ENCODE results near the gene PRR14. TPM values are rescaled to one million over a fixed set of nuclear protein-coding genes. Genes with fewer than 3 reads are reported as not detected.
A peak's percentile ranks its signal among the peaks of the same experiment; 100 is the strongest.

The PRR14 gene
- total and polyA plus RNA-seq, 2 of the 4 experiments (the other 2 are of a cell fraction) = 1.4 to 11.9 TPM

- ATAC-seq (ENCODE audit: low read depth) = no peak
- no TSS peak for BruUV-seq (replicated peaks)
These were observed 24.4 kb downstream of the PRR14 start for GRCh38 chr16:30675143-30675542.

More at GRCh38 chr16:30675143-30675542, 24.4 kb downstream of the PRR14 start:
- Histone ChIP-seq H2BK15ac (ENCODE audit: low read depth, low read length) (no peak overlapping the region), H4K8ac (ENCODE audit: low read depth in 2 of 2, low read length in 2 of 2) (no peak overlapping the region), H2AFZ (replicated peaks; ENCODE audit: low read length, poor library complexity) (no peak overlapping the region), H2AK9ac (replicated peaks; ENCODE audit: low read depth, low read length, poor library complexity) (no peak overlapping the region), H3K9ac (ENCODE audit: low read depth, low read length) (no peak overlapping the region), H3K9me1 (ENCODE audit: insufficient read depth, low read length) (peaks cover 2% of the 10 kb centered on the region; the same call in 1 of the 2 replicates), H3K4me2 (ENCODE audit: low read depth, low read length) (no peak overlapping the region), H4K20me1 (ENCODE audit: insufficient read depth, low read length) (no peaks in the 10 kb centered on the region), H3K9me3 (ENCODE audit: control insufficient read depth, insufficient read depth, low read length) (no peaks in the 10 kb centered on the region), H2BK5ac (ENCODE audit: low read depth, low read length, poor library complexity, severe bottlenecking) (no peak overlapping the region), H3K18ac (ENCODE audit: low read depth, low read length) (no peak overlapping the region), H3K27me3 (ENCODE audit: control insufficient read depth, insufficient read depth, low read length) (no peaks in the 10 kb centered on the region), H2BK120ac (ENCODE audit: low read depth, low read length) (no peak overlapping the region), H3K4me3 (ENCODE audit: insufficient read depth, low read depth, low read length) (no peak overlapping the region), H3K4me1 (ENCODE audit: control insufficient read depth, insufficient read depth, low read length) (no peaks in the 10 kb centered on the region), H3K4ac (ENCODE audit: low read depth, low read length) (no peak overlapping the region), H2AK5ac (ENCODE audit: low read depth, low read length) (no peak overlapping the region), H3K79me1 (ENCODE audit: low read depth in 1 of 2, low read length in 2 of 2) (no peaks in the 10 kb centered on the region), H3K36me3 (ENCODE audit: control insufficient read depth, insufficient read depth, low read length) (peaks cover 8% of the 10 kb centered on the region), H4K5ac (ENCODE audit: low read depth, low read length) (no peak overlapping the region), H3K27ac (ENCODE audit: insufficient read depth, low read length) (no peak overlapping the region), H2BK20ac (ENCODE audit: low read depth, low read length) (no peak overlapping the region), H4K91ac (ENCODE audit: insufficient read depth, low read depth, low read length) (no peak overlapping the region), H3K56ac (ENCODE audit: extremely low read depth, insufficient read depth, low read length) (no peak overlapping the region), H3K14ac (replicated peaks; ENCODE audit: low read depth, low read length) (no peak overlapping the region), H3K23ac (ENCODE audit: low read depth, low read length) (no peak overlapping the region)
- TF ChIP-seq SMC3 (IDR thresholded peaks at IDR 0.05; ENCODE audit: low read depth, low read length) = no peak
- peak; percentile 56 for TF ChIP-seq NFE2L2 (IDR thresholded peaks at IDR 0.05; ENCODE audit: low read depth, low read length)
- dilution Hi-C loops (cut with HindIII; ENCODE audit: low sequenced_read_pairs, unreplicated experiment) (no loop called here), intact Hi-C loops (cut with micrococcal nuclease) (no loop called here), in situ Hi-C loops (cut with MboI; ENCODE audit: low sequenced_read_pairs) (no loop called here)
- no peak for DNase-seq
- ChIA-PET POLR2A (ENCODE audit: unreplicated experiment) (no interaction called here), CTCF (no interaction called here)
- WGBS, 2 experiments (ENCODE audit: extremely low coverage in 2 of 2, insufficient read length in 1 of 2) = 40% methylated on average over 1 of the region's 10 CpGs; no CpG with 5 or more reads in 1 of the 2 experiments
